Measurements from ENCODE around the gene DVL2.

GRCh38 chr17:7243453-7243729, 9.1 kb upstream of the DVL2 start:
- TF ChIP-seq CTCF (IDR thresholded peaks at IDR 0.05; ENCODE audit: low read depth, low read length, poor library complexity, severe bottlenecking) (no peak), EZH2phosphoT487 (IDR thresholded peaks at IDR 0.05; ENCODE audit: borderline replicate concordance, low read length) (no peak)
